Breast epithelium (tissue), 4 donors: ENCODE results near the gene NR2E1. TPM values are rescaled to one million over a fixed set of nuclear protein-coding genes. Genes with fewer than 3 reads are reported as not detected.

ENCODE experiments used
- DNase-seq, 2 donors: peaks; one replicate each; pipeline ENCODE4 v3.0.0-alpha.2; 2019; ENCODE audit warnings: low spot score in 2 of 2
- H3K27ac ChIP-seq, 2 donors: fragments of 200-600 bp; sonication (generic) in 1 of 2; one replicate each; pipeline ENCODE4 v1.5.1; 2016 to 2019; ENCODE audit warnings: mild to moderate bottlenecking in 1 of 2
- H3K27me3 ChIP-seq, 2 donors: fragments of 200-600 bp; sonication (generic) in 1 of 2; one replicate each; pipeline versions ENCODE4 v1.5.1 to v1.6.0; 2017 to 2019; ENCODE audit warnings: control low read depth in 1 of 2, mild to moderate bottlenecking in 1 of 2
- H3K36me3 ChIP-seq: fragments of 200-600 bp; one replicate; pipeline ENCODE4 v1.5.1; 2019
- H3K4me1 ChIP-seq, 2 donors: fragments of 200-600 bp; sonication (generic); one replicate each; pipeline ENCODE4 v1.5.1; 2016 to 2019; ENCODE audit warnings: control low read depth in 1 of 2
- H3K4me3 ChIP-seq, 3 donors: fragments of 200-600 bp; sonication (generic); 1 replicate in 2 of 3; 2 replicates in 1 of 3; pipeline ENCODE4 v1.5.1; 2016 to 2019; ENCODE audit warnings: mild to moderate bottlenecking in 3 of 3, moderate library complexity in 2 of 3
- H3K9me3 ChIP-seq, 2 donors: fragments of 200-600 bp; sonication (generic) in 1 of 2; one replicate each; pipeline ENCODE4 v1.5.1; 2016 to 2019; ENCODE audit warnings: control low read depth in 1 of 2
- POLR2A ChIP-seq: fragments of 450-650 bp; IDR thresholded peaks from one replicate; pipeline ENCODE4 v1.6.1; 2016; ENCODE audit warnings: antibody characterized with exemption, mild to moderate bottlenecking, moderate library complexity
- POLR2AphosphoS5 ChIP-seq, 3 donors: sonication (generic); formaldehyde crosslinking; IDR thresholded peaks; one replicate each; pipeline ENCODE4 v1.6.1; 2017; ENCODE audit warnings: antibody characterized with exemption in 3 of 3
- intact Hi-C: fragments of 100-400 bp; cut with DNase I; formaldehyde crosslinking; loops from one replicate; pipeline ENCODE4 v1.15.1; 2023; ENCODE audit warnings: low total_unique reads
- total RNA-seq, 3 donors: library from RNA; depleted of rRNA; stranded (reverse); fragments of >200 nt; gene quantifications; one replicate each; pipeline ENCODE4 v1.1.0, GENCODE V29; 2016
- TF ChIP-seq, protein P1 (sequence below), 3 donors: fragments of 450-650 bp; IDR thresholded peaks; one replicate each; pipeline ENCODE4 v1.5.1; 2016 to 2017; ENCODE audit warnings: antibody characterized with exemption in 3 of 3, mild to moderate bottlenecking in 3 of 3, moderate library complexity in 3 of 3

Gene NR2E1
- total RNA-seq, 3 donors from 2014 or later = 0.33 TPM; not detected in 2

DNA sequence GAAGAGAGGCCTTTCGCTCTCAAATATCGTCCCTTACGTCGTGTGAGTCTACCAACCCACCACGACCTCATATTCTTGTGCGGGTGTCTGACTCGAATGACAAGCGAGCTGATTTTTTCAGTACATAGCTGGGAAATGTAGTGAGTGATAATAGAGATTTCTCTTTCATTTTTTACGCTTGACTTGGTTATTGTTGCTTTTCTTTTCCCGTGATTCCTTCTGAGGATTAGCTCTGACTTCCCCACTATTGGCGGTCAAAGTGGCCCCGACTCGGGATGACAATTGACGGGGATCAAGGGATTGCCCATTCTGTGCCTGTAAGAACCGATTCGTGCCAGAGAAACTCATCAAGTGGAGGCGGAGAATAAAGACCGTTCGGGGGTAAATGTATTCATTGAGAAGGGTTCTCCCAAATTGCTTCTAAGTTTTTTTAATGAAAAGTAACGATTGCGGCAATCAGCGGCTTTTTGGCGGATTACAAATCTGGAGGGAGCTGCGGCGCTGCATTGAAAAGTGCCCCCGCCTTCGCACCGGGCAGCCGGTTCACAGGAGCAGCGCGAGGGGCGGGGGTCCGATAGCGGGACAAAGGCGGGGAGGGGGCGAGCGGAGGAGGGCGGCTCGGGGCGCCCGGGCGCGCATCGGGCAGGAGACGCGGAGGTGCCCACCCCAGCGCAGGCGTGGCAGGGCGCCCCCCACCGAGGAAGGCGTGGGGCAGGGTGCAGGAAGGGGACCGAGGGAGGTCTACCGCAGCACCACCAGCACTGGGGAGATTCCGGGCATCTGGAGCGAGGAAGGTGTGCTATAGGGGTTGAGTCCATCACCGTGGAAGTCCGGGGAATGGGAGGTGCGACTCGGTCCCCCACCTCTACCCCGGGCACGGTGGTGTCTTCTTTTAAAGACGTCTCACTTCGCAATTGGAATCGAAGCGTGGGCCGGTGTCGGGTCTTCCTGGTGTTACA lies 46.7 kb upstream of the NR2E1 start:
- no peak for DNase-seq
- H3K9me3 ChIP-seq = no peaks in the 10 kb centered on the region
- TF ChIP-seq, protein P1, sequence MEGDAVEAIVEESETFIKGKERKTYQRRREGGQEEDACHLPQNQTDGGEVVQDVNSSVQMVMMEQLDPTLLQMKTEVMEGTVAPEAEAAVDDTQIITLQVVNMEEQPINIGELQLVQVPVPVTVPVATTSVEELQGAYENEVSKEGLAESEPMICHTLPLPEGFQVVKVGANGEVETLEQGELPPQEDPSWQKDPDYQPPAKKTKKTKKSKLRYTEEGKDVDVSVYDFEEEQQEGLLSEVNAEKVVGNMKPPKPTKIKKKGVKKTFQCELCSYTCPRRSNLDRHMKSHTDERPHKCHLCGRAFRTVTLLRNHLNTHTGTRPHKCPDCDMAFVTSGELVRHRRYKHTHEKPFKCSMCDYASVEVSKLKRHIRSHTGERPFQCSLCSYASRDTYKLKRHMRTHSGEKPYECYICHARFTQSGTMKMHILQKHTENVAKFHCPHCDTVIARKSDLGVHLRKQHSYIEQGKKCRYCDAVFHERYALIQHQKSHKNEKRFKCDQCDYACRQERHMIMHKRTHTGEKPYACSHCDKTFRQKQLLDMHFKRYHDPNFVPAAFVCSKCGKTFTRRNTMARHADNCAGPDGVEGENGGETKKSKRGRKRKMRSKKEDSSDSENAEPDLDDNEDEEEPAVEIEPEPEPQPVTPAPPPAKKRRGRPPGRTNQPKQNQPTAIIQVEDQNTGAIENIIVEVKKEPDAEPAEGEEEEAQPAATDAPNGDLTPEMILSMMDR (IDR thresholded peaks at IDR 0.05) = no peak
- no peak for TF ChIP-seq POLR2A
- no peak for TF ChIP-seq POLR2AphosphoS5 (IDR thresholded peaks at IDR 0.05)
- peak overlapping the region; percentile 57 to 87 (median 67) for H3K4me3 ChIP-seq
- H3K27me3 ChIP-seq = peaks cover 0 to 42% of the 10 kb centered on the region in 2 donors
- H3K27ac ChIP-seq = no peak overlapping the region
- peaks cover 0 to 5% of the 10 kb centered on the region in 2 donors for H3K4me1 ChIP-seq
- no peaks in the 10 kb centered on the region for H3K36me3 ChIP-seq
- intact Hi-C loops = loop anchor here (10.0 kb wide), 1 partner anchor 416 kb away; no protein-coding TSS in a partner anchor

DNA sequence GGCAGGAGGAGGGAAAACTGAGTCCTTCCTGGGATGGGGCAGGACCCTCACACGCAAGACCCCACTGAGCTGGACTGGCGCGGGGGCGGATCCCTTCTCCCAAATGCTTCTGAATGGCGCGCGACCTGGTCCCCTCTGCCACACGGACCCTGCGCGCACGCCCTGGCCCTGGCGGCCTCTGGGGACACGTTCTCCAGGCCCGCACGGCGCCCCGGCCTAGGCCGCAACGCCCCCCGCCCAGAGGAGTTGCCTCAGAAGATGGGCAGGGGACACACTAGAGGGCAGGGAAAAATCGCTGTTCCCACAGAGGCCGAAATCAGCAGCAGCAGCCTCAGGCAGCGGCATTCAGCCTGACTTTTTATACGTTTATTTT lies 46.1 kb upstream of the NR2E1 start:
- Histone ChIP-seq H3K36me3 (no peaks in the 10 kb centered on the region), H3K9me3 (no peaks in the 10 kb centered on the region), H3K4me3 (peak overlapping the region in 1 of 3 donors; percentile 87), H3K4me1 (peaks cover 0 to 5% of the 10 kb centered on the region in 2 donors), H3K27me3 (peaks cover 0 to 39% of the 10 kb centered on the region in 2 donors), H3K27ac (no peak overlapping the region)
- no peak for DNase-seq
- TF ChIP-seq POLR2AphosphoS5 (IDR thresholded peaks at IDR 0.05) (no peak), POLR2A (no peak)
- TF ChIP-seq, protein P1 (IDR thresholded peaks at IDR 0.05) = no peak
- intact Hi-C loops = loop anchor here (10.0 kb wide), 1 partner anchor 415 kb away; no protein-coding TSS in a partner anchor

DNA sequence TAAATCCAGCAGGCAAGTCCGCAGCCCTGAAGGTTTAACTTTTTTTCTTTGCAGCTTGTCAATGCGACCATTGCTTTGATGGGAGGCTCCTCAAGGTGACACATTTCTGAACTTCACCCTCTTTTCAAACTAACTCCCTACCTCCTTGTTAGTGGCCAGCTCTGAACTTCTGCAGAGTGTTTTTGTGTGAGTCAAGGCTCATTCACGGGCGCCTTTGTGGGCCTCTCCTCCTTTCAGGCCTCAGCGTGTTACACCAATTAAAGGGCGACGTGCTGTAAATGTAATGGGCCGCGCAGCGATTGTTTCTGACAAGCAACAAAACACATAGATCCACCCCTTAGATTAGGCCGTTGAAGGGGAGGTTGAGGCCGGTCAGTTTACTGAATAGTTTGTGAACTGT lies 45.5 kb upstream of the NR2E1 start:
- intact Hi-C loops = no loop called here
- H3K27me3 ChIP-seq = peaks cover 0 to 39% of the 10 kb centered on the region in 2 donors

DNA sequence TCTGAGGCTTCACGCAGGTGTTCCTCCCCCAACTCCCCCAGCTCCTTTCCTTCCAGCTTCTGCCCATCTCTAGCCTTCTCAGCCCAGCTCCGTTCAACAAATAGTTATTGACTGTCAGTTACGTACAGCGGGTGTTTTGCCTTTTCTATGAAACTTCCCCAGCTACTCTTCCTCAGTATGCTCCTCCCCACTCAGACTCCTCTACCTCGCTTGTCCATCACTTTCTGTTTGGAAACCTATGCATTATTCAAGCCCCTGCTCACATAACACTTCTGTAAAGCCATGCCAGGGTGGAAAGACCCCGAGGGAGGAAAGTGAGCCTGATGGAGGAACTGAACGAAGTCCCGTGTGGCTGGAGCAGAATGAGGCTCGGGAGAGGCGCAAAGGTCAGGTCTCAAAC lies 44.2 kb upstream of the NR2E1 start:
- Histone ChIP-seq H3K27me3 (peaks cover 0 to 29% of the 10 kb centered on the region in 2 donors), H3K4me1 (peaks cover 0 to 5% of the 10 kb centered on the region in 2 donors), H3K36me3 (no peaks in the 10 kb centered on the region), H3K4me3 (no peak overlapping the region), H3K27ac (no peak overlapping the region), H3K9me3 (no peaks in the 10 kb centered on the region)
- TF ChIP-seq, protein P1 (IDR thresholded peaks at IDR 0.05) = no peak
- no peak for TF ChIP-seq POLR2AphosphoS5 (IDR thresholded peaks at IDR 0.05)
- no peak for TF ChIP-seq POLR2A
- intact Hi-C loops = loop anchor here (2.0 kb wide), 1 partner anchor 29 kb away; no protein-coding TSS in a partner anchor
- no peak for DNase-seq

More for the DNA sequence above, 45.5 kb upstream of the NR2E1 start:
- H3K4me3 ChIP-seq = no peak overlapping the region
- H3K9me3 ChIP-seq = no peaks in the 10 kb centered on the region
- H3K4me1 ChIP-seq = peaks cover 0 to 5% of the 10 kb centered on the region in 2 donors
- H3K27ac ChIP-seq = no peak overlapping the region
- DNase-seq = no peak
- no peaks in the 10 kb centered on the region for H3K36me3 ChIP-seq
- TF ChIP-seq POLR2A (no peak), POLR2AphosphoS5 (IDR thresholded peaks at IDR 0.05) (no peak)
- TF ChIP-seq, protein P1 (IDR thresholded peaks at IDR 0.05) = no peak

DNA sequence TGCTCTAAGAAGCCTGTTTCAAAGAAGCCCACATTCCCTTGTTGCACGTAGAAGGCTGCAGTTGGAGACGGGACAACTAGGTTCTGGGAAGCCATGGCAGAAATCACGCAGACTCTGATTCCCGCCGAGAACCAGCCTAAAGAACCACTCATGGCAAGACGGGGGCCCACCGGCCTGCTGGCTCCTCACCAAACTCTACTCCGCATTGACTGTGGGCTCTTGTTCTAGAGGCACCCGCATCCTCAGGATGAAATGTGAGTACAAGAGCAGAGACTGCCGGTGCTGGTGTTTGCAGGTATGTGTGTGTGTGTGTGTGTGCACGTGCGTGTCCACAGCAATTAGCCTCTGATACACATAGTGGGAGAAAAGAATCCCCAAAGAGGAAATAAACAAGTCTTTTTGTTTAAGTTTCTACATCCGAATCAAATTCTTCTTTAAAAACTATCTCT lies 42.3 kb upstream of the NR2E1 start:
- Histone ChIP-seq H3K4me1 (peaks cover 0 to 5% of the 10 kb centered on the region in 2 donors), H3K9me3 (no peaks in the 10 kb centered on the region), H3K27me3 (peaks cover 0 to 19% of the 10 kb centered on the region in 2 donors), H3K27ac (no peak overlapping the region), H3K4me3 (no peak overlapping the region), H3K36me3 (no peaks in the 10 kb centered on the region)
- no peak for DNase-seq
- intact Hi-C loops = loop anchor here (2.0 kb wide), 1 partner anchor 27 kb away; no protein-coding TSS in a partner anchor
- no peak for TF ChIP-seq POLR2AphosphoS5 (IDR thresholded peaks at IDR 0.05)
- no peak for TF ChIP-seq POLR2A
- TF ChIP-seq, protein P1 (IDR thresholded peaks at IDR 0.05) = no peak
